Thoracic aorta (tissue), 2 donors: ENCODE data around the gene FGGY. TPM values are rescaled to one million over a fixed set of nuclear protein-coding genes. Genes with fewer than 3 reads are reported as not detected.

Experiments
- ATAC-seq: fragments of 150-250 bp; one replicate; pipeline ENCODE4 v1.8.0; 2017; ENCODE audit warnings: low read depth; ENCODE audit not compliant: insufficient number of reproducible peaks, low FRiP score
- DNase-seq: peaks from one replicate; pipeline ENCODE4 v3.0.0-alpha.2; 2020; ENCODE audit warnings: low spot score
- H3K27ac ChIP-seq, 2 donors: fragments of 200-600 bp; sonication (generic); 1 replicate in 1 of 2; 2 replicates in 1 of 2; pipeline ENCODE4 v1.5.1; 2016; ENCODE audit warnings: mild to moderate bottlenecking in 2 of 2, moderate library complexity in 2 of 2
- H3K27me3 ChIP-seq: fragments of 200-600 bp; sonication (generic); replicated peaks from 2 replicates; pipeline ENCODE4 v1.6.0; 2016; ENCODE audit warnings: mild to moderate bottlenecking; ENCODE audit not compliant: insufficient read depth
- H3K36me3 ChIP-seq: fragments of 200-600 bp; sonication (generic); one replicate; pipeline ENCODE4 v1.5.1; 2016
- H3K4me1 ChIP-seq, 2 donors: fragments of 200-600 bp; sonication (generic); 1 replicate in 1 of 2; 2 replicates in 1 of 2; pipeline versions ENCODE4 v1.5.1 to v1.6.0; 2016; ENCODE audit warnings: low read depth in 2 of 2, mild to moderate bottlenecking in 1 of 2; ENCODE audit not compliant: control insufficient read depth in 1 of 2
- H3K4me3 ChIP-seq: fragments of 200-600 bp; sonication (generic); 2 replicates; pipeline ENCODE4 v1.5.1; 2016; ENCODE audit warnings: mild to moderate bottlenecking
- H3K9me3 ChIP-seq: fragments of 200-600 bp; sonication (generic); 2 replicates; pipeline ENCODE4 v1.5.1; 2016
- CTCF ChIP-seq: fragments of 200-600 bp; sonication (generic); IDR thresholded peaks from one replicate; pipeline ENCODE4 v1.5.1; 2019; ENCODE audit warnings: antibody characterized with exemption
- total RNA-seq, 2 donors: library from RNA; depleted of rRNA; stranded (reverse); fragments of >200 nt; gene quantifications; one replicate each; pipeline versions ENCODE4 v1.1.0 to v1.2.3, GENCODE V29; 2016

Gene FGGY
- total RNA-seq, 2 donors from 2014 or later, result 6.5 to 9.9 TPM

DNA sequence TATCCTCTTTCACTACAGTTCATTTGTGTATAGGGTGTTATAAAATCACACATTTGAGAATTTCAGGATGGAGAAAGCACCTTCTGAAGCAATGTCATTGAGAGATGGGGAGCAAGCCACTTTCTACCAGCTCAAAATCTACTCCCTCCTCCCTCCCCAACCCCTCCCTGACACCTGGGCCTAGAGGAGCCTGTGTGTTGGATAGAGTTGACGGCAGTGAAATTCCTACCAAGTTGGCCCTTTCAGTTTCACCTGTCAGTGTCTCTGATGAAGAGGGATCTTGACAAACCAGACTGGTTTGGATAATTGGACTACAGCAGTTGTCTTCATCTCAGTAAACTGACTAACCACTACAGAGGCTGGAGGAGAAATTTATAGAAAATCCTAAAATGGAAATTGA lies 392.8 kb downstream of the FGGY start:
- Histone ChIP-seq H3K4me1 (no peaks in the 10 kb centered on the region), H3K27ac (no peak overlapping the region), H3K4me3 (no peak overlapping the region), H3K9me3 (no peaks in the 10 kb centered on the region), H3K27me3 (no peaks in the 10 kb centered on the region), H3K36me3 (no peaks in the 10 kb centered on the region)
- ATAC-seq (no peak), DNase-seq (no peak)
- no peak for TF ChIP-seq CTCF

DNA sequence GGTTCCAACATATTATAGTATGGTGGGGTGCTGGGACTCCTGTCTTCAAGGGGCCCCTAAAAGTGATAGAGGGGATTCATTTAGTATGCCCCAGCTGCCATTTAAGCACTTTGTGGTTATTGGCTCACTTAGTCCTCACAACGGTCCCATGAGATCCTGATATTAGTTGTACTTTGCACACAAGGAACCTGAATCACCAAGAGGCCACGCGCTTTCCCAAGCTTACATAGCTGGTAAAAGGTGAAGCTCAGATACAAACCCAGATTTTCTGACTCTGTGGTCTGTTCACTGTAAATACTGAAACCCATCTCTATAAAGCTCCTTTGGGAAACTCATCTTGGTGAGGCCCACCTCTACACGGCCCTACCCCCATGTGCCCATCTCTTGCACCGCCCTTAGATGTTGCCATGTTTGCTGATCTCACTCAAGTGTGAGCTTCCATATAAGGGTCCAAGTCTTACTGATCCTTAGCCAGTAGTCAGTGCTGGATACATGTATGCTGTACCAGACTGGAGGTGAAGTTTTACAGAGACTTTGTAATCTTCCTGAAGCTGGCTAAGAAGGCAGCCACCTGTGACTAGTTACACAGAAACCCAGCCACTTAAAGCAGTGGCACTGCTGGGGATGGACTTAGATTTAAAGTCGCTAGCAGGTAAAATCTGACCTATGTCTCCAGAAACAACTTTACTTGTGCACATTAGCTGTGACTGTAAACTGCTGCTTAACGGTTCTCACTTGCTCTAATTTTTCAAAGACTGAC lies 393.5 kb downstream of the FGGY start:
- Histone ChIP-seq H3K27ac (no peak overlapping the region), H3K9me3 (no peaks in the 10 kb centered on the region), H3K4me1 (no peaks in the 10 kb centered on the region), H3K36me3 (no peaks in the 10 kb centered on the region), H3K27me3 (no peaks in the 10 kb centered on the region), H3K4me3 (no peak overlapping the region)
- no peak for TF ChIP-seq CTCF
- DNase-seq (no peak), ATAC-seq (no peak)

DNA sequence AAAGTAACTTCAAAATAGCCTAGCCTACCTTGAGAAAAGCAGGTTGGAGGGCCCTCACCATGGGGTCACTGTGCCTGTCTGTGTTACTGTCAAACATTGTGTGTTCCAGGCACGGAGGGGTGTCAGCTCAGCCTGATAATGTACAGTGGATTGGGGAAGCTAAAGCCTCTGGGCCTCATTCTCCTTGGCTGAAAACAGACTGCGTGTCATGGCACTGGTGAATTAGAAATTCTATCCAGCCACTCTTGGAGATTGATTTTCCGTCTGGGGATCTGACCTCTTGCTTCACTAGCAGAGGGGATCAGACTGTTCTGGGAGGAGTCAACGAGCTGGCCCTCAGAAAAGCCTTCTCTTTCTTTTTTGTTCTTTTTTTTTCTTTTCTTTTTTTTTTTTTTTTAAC lies 394.4 kb downstream of the FGGY start:
- ATAC-seq, result no peak
- Histone ChIP-seq H3K27me3 (no peaks in the 10 kb centered on the region), H3K4me1 (no peaks in the 10 kb centered on the region), H3K9me3 (no peaks in the 10 kb centered on the region), H3K36me3 (no peaks in the 10 kb centered on the region), H3K27ac (no peak overlapping the region), H3K4me3 (no peak overlapping the region)
- no peak for TF ChIP-seq CTCF
- no peak for DNase-seq

- H3K27ac ChIP-seq, result no peak overlapping the region
These were observed 395.7 kb downstream of the FGGY start for GRCh38 chr1:59692591-59692990.

DNA sequence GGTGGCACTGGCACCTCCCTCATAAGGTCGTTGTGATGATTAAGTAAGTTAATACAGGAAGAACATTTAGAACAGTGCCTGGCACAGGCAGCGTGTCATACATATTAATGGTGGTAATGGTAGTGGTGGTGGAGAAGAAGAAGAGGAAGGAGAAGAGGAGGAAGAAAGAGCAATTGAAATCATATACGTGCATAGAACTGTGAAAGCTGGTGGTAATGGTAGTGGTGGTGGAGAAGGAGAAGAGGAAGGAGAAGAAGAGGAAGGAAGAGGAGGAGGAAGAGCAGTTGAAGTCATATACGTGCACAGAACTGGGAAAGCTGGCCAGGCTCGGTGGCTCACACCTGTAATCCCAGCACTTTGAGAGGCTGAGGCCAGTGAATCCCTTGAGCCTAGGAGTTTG lies 396.5 kb downstream of the FGGY start:
- Histone ChIP-seq H3K27ac (no peak overlapping the region), H3K4me3 (no peak overlapping the region), H3K36me3 (no peaks in the 10 kb centered on the region), H3K9me3 (no peaks in the 10 kb centered on the region), H3K27me3 (no peaks in the 10 kb centered on the region), H3K4me1 (peaks cover 0 to 12% of the 10 kb centered on the region in 2 donors)
- ATAC-seq (no peak), DNase-seq (no peak)
- no peak for TF ChIP-seq CTCF

More at GRCh38 chr1:59692591-59692990, 395.7 kb downstream of the FGGY start:
- H3K4me1 ChIP-seq, result peaks cover 0 to 4% of the 10 kb centered on the region in 2 donors
- H3K4me3 ChIP-seq, result no peak overlapping the region
- TF ChIP-seq CTCF, result no peak
- no peaks in the 10 kb centered on the region for H3K36me3 ChIP-seq
- DNase-seq, result no peak
- H3K9me3 ChIP-seq, result no peaks in the 10 kb centered on the region
- H3K27me3 ChIP-seq, result no peaks in the 10 kb centered on the region
- ATAC-seq, result no peak
